ENCODE measurements around the gene ARHGAP19.

DNA sequence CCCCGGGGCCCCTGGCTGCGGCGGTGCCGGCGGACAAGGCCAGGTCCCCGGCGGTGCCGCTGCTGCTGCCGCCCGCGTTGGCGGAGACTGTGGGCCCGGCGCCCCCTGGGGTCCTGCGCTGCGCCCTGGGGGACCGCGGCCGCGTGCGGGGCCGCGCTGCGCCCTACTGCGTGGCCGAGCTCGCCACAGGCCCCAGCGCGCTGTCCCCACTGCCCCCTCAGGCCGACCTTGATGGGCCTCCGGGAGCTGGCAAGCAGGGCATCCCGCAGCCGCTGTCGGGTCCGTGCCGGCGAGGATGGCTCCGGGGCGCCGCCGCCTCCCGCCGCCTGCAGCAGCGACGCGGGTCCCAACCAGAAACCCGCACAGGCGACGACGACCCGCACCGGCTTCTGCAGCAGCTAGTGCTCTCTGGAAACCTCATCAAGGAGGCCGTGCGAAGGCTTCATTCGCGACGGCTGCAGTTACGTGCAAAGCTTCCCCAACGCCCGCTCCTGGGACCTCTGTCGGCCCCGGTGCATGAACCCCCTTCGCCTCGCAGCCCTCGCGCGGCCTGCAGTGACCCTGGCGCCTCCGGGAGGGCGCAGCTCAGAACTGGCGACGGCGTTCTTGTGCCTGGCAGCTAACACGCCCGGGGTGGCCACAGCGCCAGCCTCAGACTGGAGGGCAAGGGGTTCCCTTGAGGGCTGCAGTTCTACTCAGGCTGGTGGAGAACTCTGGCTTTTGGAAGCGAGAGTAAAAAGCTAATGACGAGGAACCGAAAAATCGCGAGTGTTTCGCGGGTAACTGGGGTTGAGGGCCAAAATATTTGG lies 27.4 kb upstream of the ARHGAP19 start:
- TF ChIP-seq, protein P1, sequence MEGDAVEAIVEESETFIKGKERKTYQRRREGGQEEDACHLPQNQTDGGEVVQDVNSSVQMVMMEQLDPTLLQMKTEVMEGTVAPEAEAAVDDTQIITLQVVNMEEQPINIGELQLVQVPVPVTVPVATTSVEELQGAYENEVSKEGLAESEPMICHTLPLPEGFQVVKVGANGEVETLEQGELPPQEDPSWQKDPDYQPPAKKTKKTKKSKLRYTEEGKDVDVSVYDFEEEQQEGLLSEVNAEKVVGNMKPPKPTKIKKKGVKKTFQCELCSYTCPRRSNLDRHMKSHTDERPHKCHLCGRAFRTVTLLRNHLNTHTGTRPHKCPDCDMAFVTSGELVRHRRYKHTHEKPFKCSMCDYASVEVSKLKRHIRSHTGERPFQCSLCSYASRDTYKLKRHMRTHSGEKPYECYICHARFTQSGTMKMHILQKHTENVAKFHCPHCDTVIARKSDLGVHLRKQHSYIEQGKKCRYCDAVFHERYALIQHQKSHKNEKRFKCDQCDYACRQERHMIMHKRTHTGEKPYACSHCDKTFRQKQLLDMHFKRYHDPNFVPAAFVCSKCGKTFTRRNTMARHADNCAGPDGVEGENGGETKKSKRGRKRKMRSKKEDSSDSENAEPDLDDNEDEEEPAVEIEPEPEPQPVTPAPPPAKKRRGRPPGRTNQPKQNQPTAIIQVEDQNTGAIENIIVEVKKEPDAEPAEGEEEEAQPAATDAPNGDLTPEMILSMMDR (IDR thresholded peaks at IDR 0.05): peak in 1 of 6 experiments; percentile 8
- peak in 1 of 2 donors; percentile 5 for TF ChIP-seq POLR2A (IDR thresholded peaks at IDR 0.05)

Measured in thyroid gland (tissue), 4 donors.